ENCODE data around the gene C1orf115.
A peak's percentile ranks its signal among the peaks of the same experiment; 100 is the strongest.

C1orf115 gene

GRCh38 chr1:220732137-220732536 is 42.0 kb downstream of the C1orf115 start:
- Histone ChIP-seq H3K18ac (ENCODE audit: low read length) (no peak overlapping the region), H2BK12ac (ENCODE audit: low read length) (no peak overlapping the region), H3K36me3 (replicated peaks in 1 of 2; ENCODE audit: control insufficient read depth in 2 of 2, insufficient read depth in 2 of 2, low read length in 2 of 2) (no peaks in the 10 kb centered on the region), H3K14ac (ENCODE audit: low read length) (no peak overlapping the region), H3K9me3 (replicated peaks in 1 of 2; ENCODE audit: control insufficient read depth in 2 of 2, insufficient read depth in 1 of 2, low read depth in 1 of 2, low read length in 2 of 2) (peaks cover 0 to 9% of the 10 kb centered on the region in 2 donors), H4K91ac (ENCODE audit: low read depth, low read length, poor library complexity) (no peak overlapping the region), H3K4me1 (ENCODE audit: control insufficient read depth in 2 of 2, insufficient read depth in 1 of 2, low read depth in 1 of 2, low read length in 2 of 2) (no peaks in the 10 kb centered on the region), H3K23ac (ENCODE audit: low read depth, low read length, poor library complexity) (no peak overlapping the region), H2AFZ (ENCODE audit: low read length) (peak overlapping the region; percentile 96), H3K4me2 (ENCODE audit: insufficient read depth, low read length, poor library complexity, severe bottlenecking) (no peak overlapping the region), H3K27ac (replicated peaks; ENCODE audit: low read length) (no peak overlapping the region), H3K79me1 (ENCODE audit: low read depth, low read length) (no peaks in the 10 kb centered on the region), H3K4me3 (ENCODE audit: low read length in 2 of 2) (no peak overlapping the region), H3K4ac (ENCODE audit: low read length) (no peak overlapping the region), H2BK120ac (ENCODE audit: low read depth, low read length) (no peak overlapping the region), H2AK5ac (ENCODE audit: low read depth, low read length) (no peak overlapping the region), H4K8ac (ENCODE audit: low read depth, low read length) (no peak overlapping the region), H2BK5ac (ENCODE audit: low read length) (no peak overlapping the region), H3K27me3 (ENCODE audit: control insufficient read depth in 3 of 3, insufficient read depth in 3 of 3, low read depth in 1 of 3, low read length in 3 of 3) (peaks cover 0 to under 1% (median 0%) of the 10 kb centered on the region in 3 experiments), H3K9ac (ENCODE audit: low read depth, low read length, poor library complexity) (no peak overlapping the region), H2BK15ac (ENCODE audit: low read length) (no peak overlapping the region)
- DNase-seq (ENCODE audit: low spot score) = no peak
- no CpG with 5 or more reads among the region's 3 CpGs for WGBS, 2 donors (ENCODE audit: extremely low coverage in 2 of 2, insufficient read length in 2 of 2, insufficient replicate concordance in 1 of 2)

GRCh38 chr1:220732621-220733020 is 42.5 kb downstream of the C1orf115 start:
- no peaks in the 10 kb centered on the region for H3K36me3 ChIP-seq (replicated peaks in 1 of 2; ENCODE audit: control insufficient read depth in 2 of 2, insufficient read depth in 2 of 2, low read length in 2 of 2)
- no peak overlapping the region for H3K27ac ChIP-seq (replicated peaks; ENCODE audit: low read length)
- H2BK12ac ChIP-seq (ENCODE audit: low read length) = no peak overlapping the region
- no peak overlapping the region for H2BK5ac ChIP-seq (ENCODE audit: low read length)
- H3K9me3 ChIP-seq (replicated peaks in 1 of 2; ENCODE audit: control insufficient read depth in 2 of 2, insufficient read depth in 1 of 2, low read depth in 1 of 2, low read length in 2 of 2) = peaks cover 0 to 9% of the 10 kb centered on the region in 2 donors
- no CpG with 5 or more reads among the region's 7 CpGs for whole genome bisulfite sequencing, 2 donors (ENCODE audit: extremely low coverage in 2 of 2, insufficient read length in 2 of 2, insufficient replicate concordance in 1 of 2)
- H3K14ac ChIP-seq (ENCODE audit: low read length) = no peak overlapping the region
- H3K4me2 ChIP-seq (ENCODE audit: insufficient read depth, low read length, poor library complexity, severe bottlenecking) = no peak overlapping the region
- H3K18ac ChIP-seq (ENCODE audit: low read length) = no peak overlapping the region
- no peak overlapping the region for H4K91ac ChIP-seq (ENCODE audit: low read depth, low read length, poor library complexity)
- H4K8ac ChIP-seq (ENCODE audit: low read depth, low read length) = peak overlapping the region; percentile 20
- H3K23ac ChIP-seq (ENCODE audit: low read depth, low read length, poor library complexity) = no peak overlapping the region
- peak overlapping the region; percentile 96 for H2AFZ ChIP-seq (ENCODE audit: low read length)
- H3K79me1 ChIP-seq (ENCODE audit: low read depth, low read length) = no peaks in the 10 kb centered on the region
- H2BK15ac ChIP-seq (ENCODE audit: low read length) = no peak overlapping the region
- H2AK5ac ChIP-seq (ENCODE audit: low read depth, low read length) = no peak overlapping the region
- DNase-seq (ENCODE audit: low spot score) = no peak
- no peak overlapping the region for H3K4ac ChIP-seq (ENCODE audit: low read length)
- H2BK120ac ChIP-seq (ENCODE audit: low read depth, low read length) = no peak overlapping the region
- no peaks in the 10 kb centered on the region for H3K27me3 ChIP-seq (ENCODE audit: control insufficient read depth in 3 of 3, insufficient read depth in 3 of 3, low read depth in 1 of 3, low read length in 3 of 3)
- no peak overlapping the region for H3K4me3 ChIP-seq (ENCODE audit: low read length in 2 of 2)
- H3K9ac ChIP-seq (ENCODE audit: low read depth, low read length, poor library complexity) = no peak overlapping the region
- no peaks in the 10 kb centered on the region for H3K4me1 ChIP-seq (ENCODE audit: control insufficient read depth in 2 of 2, insufficient read depth in 1 of 2, low read depth in 1 of 2, low read length in 2 of 2)

GRCh38 chr1:220733086-220733601 is 43.0 kb downstream of the C1orf115 start:
- H2BK12ac ChIP-seq (ENCODE audit: low read length) = no peak overlapping the region
- no peaks in the 10 kb centered on the region for H3K79me1 ChIP-seq (ENCODE audit: low read depth, low read length)
- H2BK15ac ChIP-seq (ENCODE audit: low read length) = no peak overlapping the region
- H4K91ac ChIP-seq (ENCODE audit: low read depth, low read length, poor library complexity) = no peak overlapping the region
- no peak overlapping the region for H3K4me3 ChIP-seq (ENCODE audit: low read length in 2 of 2)
- no peak overlapping the region for H3K4me2 ChIP-seq (ENCODE audit: insufficient read depth, low read length, poor library complexity, severe bottlenecking)
- WGBS, 2 donors (ENCODE audit: extremely low coverage in 2 of 2, insufficient read length in 2 of 2, insufficient replicate concordance in 1 of 2) = no CpG with 5 or more reads among the region's 15 CpGs
- H2BK120ac ChIP-seq (ENCODE audit: low read depth, low read length) = no peak overlapping the region
- H3K27ac ChIP-seq (replicated peaks; ENCODE audit: low read length) = no peak overlapping the region
- no peak overlapping the region for H3K9ac ChIP-seq (ENCODE audit: low read depth, low read length, poor library complexity)
- H4K8ac ChIP-seq (ENCODE audit: low read depth, low read length) = no peak overlapping the region
- no peak overlapping the region for H2AK5ac ChIP-seq (ENCODE audit: low read depth, low read length)
- H3K36me3 ChIP-seq (replicated peaks in 1 of 2; ENCODE audit: control insufficient read depth in 2 of 2, insufficient read depth in 2 of 2, low read length in 2 of 2) = no peaks in the 10 kb centered on the region
- H2BK5ac ChIP-seq (ENCODE audit: low read length) = no peak overlapping the region
- H3K14ac ChIP-seq (ENCODE audit: low read length) = no peak overlapping the region
- no peak overlapping the region for H3K23ac ChIP-seq (ENCODE audit: low read depth, low read length, poor library complexity)
- peak; percentile 65 for DNase-seq (ENCODE audit: low spot score)
- H3K18ac ChIP-seq (ENCODE audit: low read length) = no peak overlapping the region
- no peaks in the 10 kb centered on the region for H3K4me1 ChIP-seq (ENCODE audit: control insufficient read depth in 2 of 2, insufficient read depth in 1 of 2, low read depth in 1 of 2, low read length in 2 of 2)
- H3K9me3 ChIP-seq (replicated peaks in 1 of 2; ENCODE audit: control insufficient read depth in 2 of 2, insufficient read depth in 1 of 2, low read depth in 1 of 2, low read length in 2 of 2) = peaks cover 0 to 9% of the 10 kb centered on the region in 2 donors
- H2AFZ ChIP-seq (ENCODE audit: low read length) = peak overlapping the region; percentile 96
- no peak overlapping the region for H3K4ac ChIP-seq (ENCODE audit: low read length)
- no peaks in the 10 kb centered on the region for H3K27me3 ChIP-seq (ENCODE audit: control insufficient read depth in 3 of 3, insufficient read depth in 3 of 3, low read depth in 1 of 3, low read length in 3 of 3)

- no peak overlapping the region for H2BK120ac ChIP-seq (ENCODE audit: low read depth, low read length)
- H3K27ac ChIP-seq (replicated peaks; ENCODE audit: low read length) = no peak overlapping the region
- H3K9me3 ChIP-seq (replicated peaks in 1 of 2; ENCODE audit: control insufficient read depth in 2 of 2, insufficient read depth in 1 of 2, low read depth in 1 of 2, low read length in 2 of 2) = peaks cover 0 to 9% of the 10 kb centered on the region in 2 donors
- H4K8ac ChIP-seq (ENCODE audit: low read depth, low read length) = no peak overlapping the region
- H3K9ac ChIP-seq (ENCODE audit: low read depth, low read length, poor library complexity) = no peak overlapping the region
- H2AK5ac ChIP-seq (ENCODE audit: low read depth, low read length) = no peak overlapping the region
- H3K18ac ChIP-seq (ENCODE audit: low read length) = no peak overlapping the region
- H2BK15ac ChIP-seq (ENCODE audit: low read length) = no peak overlapping the region
- no peak overlapping the region for H2AFZ ChIP-seq (ENCODE audit: low read length)
- H3K27me3 ChIP-seq (ENCODE audit: control insufficient read depth in 3 of 3, insufficient read depth in 3 of 3, low read depth in 1 of 3, low read length in 3 of 3) = no peaks in the 10 kb centered on the region
- no peak for DNase-seq (ENCODE audit: low spot score)
- H3K4me1 ChIP-seq (ENCODE audit: control insufficient read depth in 2 of 2, insufficient read depth in 1 of 2, low read depth in 1 of 2, low read length in 2 of 2) = no peaks in the 10 kb centered on the region
- no peak overlapping the region for H3K4ac ChIP-seq (ENCODE audit: low read length)
- no peak overlapping the region for H2BK5ac ChIP-seq (ENCODE audit: low read length)
- no peak overlapping the region for H3K23ac ChIP-seq (ENCODE audit: low read depth, low read length, poor library complexity)
- no peaks in the 10 kb centered on the region for H3K79me1 ChIP-seq (ENCODE audit: low read depth, low read length)
- no peaks in the 10 kb centered on the region for H3K36me3 ChIP-seq (replicated peaks in 1 of 2; ENCODE audit: control insufficient read depth in 2 of 2, insufficient read depth in 2 of 2, low read length in 2 of 2)
- H3K4me3 ChIP-seq (ENCODE audit: low read length in 2 of 2) = no peak overlapping the region
- H2BK12ac ChIP-seq (ENCODE audit: low read length) = no peak overlapping the region
- no peak overlapping the region for H3K14ac ChIP-seq (ENCODE audit: low read length)
- H3K4me2 ChIP-seq (ENCODE audit: insufficient read depth, low read length, poor library complexity, severe bottlenecking) = no peak overlapping the region
- H4K91ac ChIP-seq (ENCODE audit: low read depth, low read length, poor library complexity) = no peak overlapping the region
- WGBS, 2 donors (ENCODE audit: extremely low coverage in 2 of 2, insufficient read length in 2 of 2, insufficient replicate concordance in 1 of 2) = no CpG with 5 or more reads among the region's 11 CpGs
Observed at GRCh38 chr1:220734571-220735326, 44.6 kb downstream of the C1orf115 start.
